WTC11 (cell line): ENCODE measurements around the gene UBE2J2. TPM values are rescaled to one million over a fixed set of nuclear protein-coding genes. Genes with fewer than 3 reads are reported as not detected.

Experiments
- ATAC-seq: fragments of 200-7000 bp; cut with Tn5 transposase; 2 replicates; pipeline ENCODE4 v1.10.0; 2021; ENCODE audit warnings: mild to moderate bottlenecking, moderate library complexity
- CTCF ChIA-PET: fragments of 300-600 bp; sonication (Branson Sonifier 250); formaldehyde crosslinking; loops from one replicate; lab custom pipeline; 2021; ENCODE audit warnings: antibody characterized with exemption; lab: Charles Lee
- POLR2A ChIA-PET: fragments of 350-600 bp; sonication (Branson Sonifier 250); formaldehyde crosslinking; loops from one replicate; lab custom pipeline; 2021; ENCODE audit warnings: antibody characterized with exemption; lab: Charles Lee
- DNase-seq: peaks from one replicate; pipeline ENCODE4 v3.0.0; 2021; ENCODE audit warnings: low spot score
- H3K27ac Mint-ChIP-seq: 2 replicates; pipeline ENCODE4 v1.8.0; 2021; ENCODE audit warnings: mixed read lengths
- H3K27me3 Mint-ChIP-seq: 2 replicates; pipeline ENCODE4 v1.8.0; 2021; ENCODE audit warnings: low read depth, mild to moderate bottlenecking, moderate library complexity, mixed read lengths
- H3K36me3 Mint-ChIP-seq: 2 replicates; pipeline ENCODE4 v1.8.0; 2021; ENCODE audit warnings: mixed read lengths
- H3K4me1 Mint-ChIP-seq: 2 replicates; pipeline ENCODE4 v1.8.0; 2022; ENCODE audit warnings: mixed read lengths
- H3K4me3 Mint-ChIP-seq: 2 replicates; pipeline ENCODE4 v1.8.0; 2021; ENCODE audit warnings: mild to moderate bottlenecking, moderate library complexity, mixed read lengths
- H3K9me3 Mint-ChIP-seq: 2 replicates; pipeline ENCODE4 v1.8.0; 2021; ENCODE audit warnings: mixed read lengths
- ATF1 ChIP-seq: sonication (generic); formaldehyde crosslinking; IDR thresholded peaks from 2 replicates; pipeline ENCODE4 v1.8.1; 2023; ENCODE audit warnings: mild to moderate bottlenecking, moderate library complexity, missing genetic modification reagents
- GABPB1 ChIP-seq: sonication (generic); formaldehyde crosslinking; IDR thresholded peaks from 2 replicates; pipeline ENCODE4 v1.8.1; 2023; ENCODE audit warnings: mild to moderate bottlenecking, missing genetic modification reagents
- MYBL2 ChIP-seq: sonication (generic); formaldehyde crosslinking; IDR thresholded peaks from 2 replicates; pipeline ENCODE4 v1.8.1; 2023; ENCODE audit warnings: mild to moderate bottlenecking, moderate library complexity, missing genetic modification reagents
- SP1 ChIP-seq: sonication (generic); formaldehyde crosslinking; conservative IDR thresholded peaks from 2 replicates; pipeline ENCODE4 v1.8.1; 2022; ENCODE audit warnings: missing genetic modification reagents
- total RNA-seq: library from RNA; stranded (reverse); gene quantifications from 3 replicates; pipeline ENCODE4 v1.2.3, GENCODE V29; 2021
- TF ChIP-seq, protein P1 (sequence below): sonication (generic); formaldehyde crosslinking; IDR thresholded peaks from 2 replicates; pipeline ENCODE4 v1.8.1; 2022; ENCODE audit warnings: mild to moderate bottlenecking, moderate library complexity, missing genetic modification reagents
- TF ChIP-seq, protein P2 (sequence below): fragments of 250-450 bp; sonication (Bioruptor Pico); IDR thresholded peaks from 2 replicates; pipeline ENCODE4 v2.1.2; 2022; ENCODE audit warnings: mild to moderate bottlenecking, moderate library complexity
- TF ChIP-seq, protein P3 (sequence below): sonication (generic); formaldehyde crosslinking; IDR thresholded peaks from 2 replicates; pipeline ENCODE4 v1.8.1; 2023; ENCODE audit warnings: mild to moderate bottlenecking, missing genetic modification reagents
- TF ChIP-seq, protein P4 (sequence below): fragments of 250-450 bp; sonication (Bioruptor Pico); IDR thresholded peaks from 2 replicates; pipeline ENCODE4 v1.8.0; 2021; ENCODE audit warnings: mild to moderate bottlenecking
- TF ChIP-seq, protein P5 (sequence below): sonication (generic); formaldehyde crosslinking; IDR thresholded peaks from 2 replicates; pipeline ENCODE4 v1.8.0; 2022; ENCODE audit warnings: mild to moderate bottlenecking, missing genetic modification reagents
- TF ChIP-seq, protein P6 (sequence below): sonication (generic); formaldehyde crosslinking; conservative IDR thresholded peaks from 2 replicates; pipeline ENCODE4 v1.8.1; 2023; ENCODE audit warnings: mild to moderate bottlenecking, low read depth, missing genetic modification reagents, moderate library complexity
- TF ChIP-seq, protein P7 (sequence below): sonication (generic); formaldehyde crosslinking; IDR thresholded peaks from 2 replicates; pipeline ENCODE4 v1.8.1; 2022; ENCODE audit warnings: low read depth, mild to moderate bottlenecking, moderate library complexity, missing genetic modification reagents, borderline replicate concordance

The UBE2J2 gene
- total RNA-seq, 1 experiment from 2014 or later: 72.2 TPM

DNA sequence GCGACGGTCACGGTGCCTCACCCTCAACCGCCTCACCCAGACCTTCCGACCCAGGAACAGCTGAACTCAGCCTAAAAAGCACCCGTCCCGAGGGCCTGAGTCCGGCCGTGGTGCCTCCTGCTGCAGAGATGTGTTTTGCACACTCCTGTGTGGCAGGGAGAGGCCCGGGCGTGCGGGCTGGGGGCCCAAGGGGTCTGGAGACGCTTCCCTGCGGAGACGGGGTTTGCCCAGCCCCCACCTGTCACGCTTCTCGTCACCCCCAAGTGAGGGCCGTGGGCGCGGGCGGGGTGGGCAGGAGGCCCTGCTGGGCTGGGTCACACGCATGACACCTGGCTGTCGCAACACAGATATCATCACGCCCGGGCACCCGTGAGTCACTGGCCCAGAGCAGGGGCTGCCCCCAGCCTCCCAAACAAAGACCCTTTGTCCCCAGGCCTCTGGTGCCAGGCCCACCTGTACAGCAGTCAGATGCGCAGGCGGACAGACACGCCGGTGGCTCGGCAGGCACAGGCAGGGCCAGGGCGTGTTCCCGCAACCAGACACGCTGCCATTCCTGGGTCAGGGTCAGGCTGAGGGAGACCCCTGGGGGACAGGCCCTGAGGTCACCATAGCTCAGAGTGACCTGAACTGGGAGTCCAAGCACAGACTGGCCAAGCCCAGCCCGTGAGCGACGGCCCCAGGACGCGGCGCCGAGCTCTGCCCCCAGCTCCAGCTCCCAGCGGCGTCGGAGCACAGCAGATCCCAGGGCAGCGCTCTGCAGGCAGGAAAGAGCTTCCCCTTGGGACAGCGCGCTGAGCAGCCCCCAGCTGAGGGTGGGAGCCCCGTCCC, 35.6 kb downstream of the UBE2J2 start:
- Mint-ChIP-seq H3K4me3 (no peak overlapping the region), H3K4me1 (peaks cover 3% of the 10 kb centered on the region), H3K27ac (no peak overlapping the region), H3K9me3 (peaks cover 3% of the 10 kb centered on the region; the same call in 1 of the 2 replicates), H3K36me3 (peaks cover 5% of the 10 kb centered on the region), H3K27me3 (no peaks in the 10 kb centered on the region)
- CTCF ChIA-PET: interaction anchor here (0.9 to 2.3 kb wide), 5 partner anchors 13 to 174 kb away, joined by 3 to 9 read pairs (median 4); partner anchors contain the start of gene TTLL10
- no peak for ATAC-seq
- POLR2A ChIA-PET: interaction anchor here (0.9 kb wide), 1 partner anchor 22 kb away, joined by 4 read pairs; no protein-coding TSS in a partner anchor
- TF ChIP-seq, protein P1, sequence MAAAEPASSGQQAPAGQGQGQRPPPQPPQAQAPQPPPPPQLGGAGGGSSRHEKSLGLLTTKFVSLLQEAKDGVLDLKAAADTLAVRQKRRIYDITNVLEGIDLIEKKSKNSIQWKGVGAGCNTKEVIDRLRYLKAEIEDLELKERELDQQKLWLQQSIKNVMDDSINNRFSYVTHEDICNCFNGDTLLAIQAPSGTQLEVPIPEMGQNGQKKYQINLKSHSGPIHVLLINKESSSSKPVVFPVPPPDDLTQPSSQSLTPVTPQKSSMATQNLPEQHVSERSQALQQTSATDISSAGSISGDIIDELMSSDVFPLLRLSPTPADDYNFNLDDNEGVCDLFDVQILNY (CRISPR knock-in tag): no peak; the same call in 1 of the 2 replicates
- TF ChIP-seq GABPB1 (CRISPR knock-in tag) (peak; percentile 84), SP1 (CRISPR knock-in tag) (no peak)
- TF ChIP-seq, protein P2, sequence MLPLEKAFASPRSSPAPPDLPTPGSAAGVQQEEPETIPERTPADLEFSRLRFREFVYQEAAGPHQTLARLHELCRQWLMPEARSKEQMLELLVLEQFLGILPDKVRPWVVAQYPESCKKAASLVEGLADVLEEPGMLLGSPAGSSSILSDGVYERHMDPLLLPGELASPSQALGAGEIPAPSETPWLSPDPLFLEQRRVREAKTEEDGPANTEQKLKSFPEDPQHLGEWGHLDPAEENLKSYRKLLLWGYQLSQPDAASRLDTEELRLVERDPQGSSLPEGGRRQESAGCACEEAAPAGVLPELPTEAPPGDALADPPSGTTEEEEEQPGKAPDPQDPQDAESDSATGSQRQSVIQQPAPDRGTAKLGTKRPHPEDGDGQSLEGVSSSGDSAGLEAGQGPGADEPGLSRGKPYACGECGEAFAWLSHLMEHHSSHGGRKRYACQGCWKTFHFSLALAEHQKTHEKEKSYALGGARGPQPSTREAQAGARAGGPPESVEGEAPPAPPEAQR (CRISPR knock-in tag): no peak
- no peak for DNase-seq

DNA sequence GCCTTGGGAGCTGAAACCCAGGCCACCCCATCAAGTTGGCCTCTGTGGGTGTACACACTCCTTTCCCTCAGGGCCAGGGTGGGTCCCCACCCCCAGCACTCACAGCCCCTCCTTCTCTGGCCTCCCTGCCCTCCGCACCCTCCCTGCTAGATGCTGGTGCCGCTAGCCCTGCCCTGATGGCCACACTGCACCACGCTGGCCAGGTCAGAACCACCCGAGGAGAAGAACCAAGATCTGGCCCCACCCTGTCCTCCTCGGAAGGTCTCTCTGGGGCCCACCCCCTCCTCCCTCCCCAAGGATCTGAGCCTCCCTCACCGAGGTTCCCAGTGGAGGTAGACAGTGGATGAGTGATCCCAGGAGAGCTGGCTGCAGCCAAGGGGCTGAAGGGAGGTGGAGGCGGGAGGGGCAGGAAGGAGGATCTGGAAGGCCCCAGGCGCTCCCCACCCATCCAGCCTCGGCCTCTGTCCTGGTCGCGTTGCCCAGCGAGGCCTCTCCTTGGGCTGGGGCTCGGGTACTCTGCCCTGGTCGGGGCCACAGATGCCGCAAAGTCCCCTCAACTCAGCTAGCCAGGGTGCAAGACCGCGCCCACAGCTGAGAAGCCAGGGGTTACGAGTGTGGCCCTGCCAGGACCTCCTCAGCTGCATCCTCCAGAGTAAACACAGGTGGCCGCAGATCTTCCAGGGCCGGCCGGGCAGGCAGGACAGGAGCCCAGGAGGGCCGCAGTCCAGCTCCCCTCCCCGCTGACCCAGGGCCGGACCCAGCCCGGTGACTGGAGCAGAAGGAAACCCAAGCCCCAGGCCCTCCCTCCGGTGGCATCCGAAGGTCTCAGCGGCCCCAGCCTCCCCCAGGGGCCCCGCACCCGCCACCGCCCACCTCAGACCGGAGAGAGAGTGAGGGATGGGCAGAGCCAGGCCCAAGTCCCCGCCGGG, 36.4 kb downstream of the UBE2J2 start:
- H3K36me3 Mint-ChIP-seq: peaks cover 5% of the 10 kb centered on the region
- H3K9me3 Mint-ChIP-seq: peaks cover 3% of the 10 kb centered on the region; the same call in 1 of the 2 replicates
- DNase-seq (no peak), ATAC-seq (no peak)
- H3K4me3 Mint-ChIP-seq: no peak overlapping the region
- H3K27ac Mint-ChIP-seq: no peak overlapping the region
- no peaks in the 10 kb centered on the region for H3K27me3 Mint-ChIP-seq
- ChIA-PET POLR2A (interaction anchor here (0.6 to 0.9 kb wide), 2 partner anchors 21 to 51 kb away, joined by 4 read pairs; no protein-coding TSS in a partner anchor), CTCF (interaction anchor here (0.8 to 2.3 kb wide), 7 partner anchors 10 to 116 kb away, joined by 3 to 9 read pairs (median 4); partner anchors contain the start of genes C1QTNF12, TTLL10 and UBE2J2)
- peaks cover 3% of the 10 kb centered on the region for H3K4me1 Mint-ChIP-seq
- no peak for TF ChIP-seq MYBL2
- TF ChIP-seq, protein P3, sequence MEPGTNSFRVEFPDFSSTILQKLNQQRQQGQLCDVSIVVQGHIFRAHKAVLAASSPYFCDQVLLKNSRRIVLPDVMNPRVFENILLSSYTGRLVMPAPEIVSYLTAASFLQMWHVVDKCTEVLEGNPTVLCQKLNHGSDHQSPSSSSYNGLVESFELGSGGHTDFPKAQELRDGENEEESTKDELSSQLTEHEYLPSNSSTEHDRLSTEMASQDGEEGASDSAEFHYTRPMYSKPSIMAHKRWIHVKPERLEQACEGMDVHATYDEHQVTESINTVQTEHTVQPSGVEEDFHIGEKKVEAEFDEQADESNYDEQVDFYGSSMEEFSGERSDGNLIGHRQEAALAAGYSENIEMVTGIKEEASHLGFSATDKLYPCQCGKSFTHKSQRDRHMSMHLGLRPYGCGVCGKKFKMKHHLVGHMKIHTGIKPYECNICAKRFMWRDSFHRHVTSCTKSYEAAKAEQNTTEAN (CRISPR knock-in tag): no peak
- TF ChIP-seq, protein P4, sequence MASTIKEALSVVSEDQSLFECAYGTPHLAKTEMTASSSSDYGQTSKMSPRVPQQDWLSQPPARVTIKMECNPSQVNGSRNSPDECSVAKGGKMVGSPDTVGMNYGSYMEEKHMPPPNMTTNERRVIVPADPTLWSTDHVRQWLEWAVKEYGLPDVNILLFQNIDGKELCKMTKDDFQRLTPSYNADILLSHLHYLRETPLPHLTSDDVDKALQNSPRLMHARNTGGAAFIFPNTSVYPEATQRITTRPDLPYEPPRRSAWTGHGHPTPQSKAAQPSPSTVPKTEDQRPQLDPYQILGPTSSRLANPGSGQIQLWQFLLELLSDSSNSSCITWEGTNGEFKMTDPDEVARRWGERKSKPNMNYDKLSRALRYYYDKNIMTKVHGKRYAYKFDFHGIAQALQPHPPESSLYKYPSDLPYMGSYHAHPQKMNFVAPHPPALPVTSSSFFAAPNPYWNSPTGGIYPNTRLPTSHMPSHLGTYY (CRISPR knock-in tag): no peak
- TF ChIP-seq, protein P5, sequence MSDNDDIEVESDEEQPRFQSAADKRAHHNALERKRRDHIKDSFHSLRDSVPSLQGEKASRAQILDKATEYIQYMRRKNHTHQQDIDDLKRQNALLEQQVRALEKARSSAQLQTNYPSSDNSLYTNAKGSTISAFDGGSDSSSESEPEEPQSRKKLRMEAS (CRISPR knock-in tag): no peak
- TF ChIP-seq, protein P6, sequence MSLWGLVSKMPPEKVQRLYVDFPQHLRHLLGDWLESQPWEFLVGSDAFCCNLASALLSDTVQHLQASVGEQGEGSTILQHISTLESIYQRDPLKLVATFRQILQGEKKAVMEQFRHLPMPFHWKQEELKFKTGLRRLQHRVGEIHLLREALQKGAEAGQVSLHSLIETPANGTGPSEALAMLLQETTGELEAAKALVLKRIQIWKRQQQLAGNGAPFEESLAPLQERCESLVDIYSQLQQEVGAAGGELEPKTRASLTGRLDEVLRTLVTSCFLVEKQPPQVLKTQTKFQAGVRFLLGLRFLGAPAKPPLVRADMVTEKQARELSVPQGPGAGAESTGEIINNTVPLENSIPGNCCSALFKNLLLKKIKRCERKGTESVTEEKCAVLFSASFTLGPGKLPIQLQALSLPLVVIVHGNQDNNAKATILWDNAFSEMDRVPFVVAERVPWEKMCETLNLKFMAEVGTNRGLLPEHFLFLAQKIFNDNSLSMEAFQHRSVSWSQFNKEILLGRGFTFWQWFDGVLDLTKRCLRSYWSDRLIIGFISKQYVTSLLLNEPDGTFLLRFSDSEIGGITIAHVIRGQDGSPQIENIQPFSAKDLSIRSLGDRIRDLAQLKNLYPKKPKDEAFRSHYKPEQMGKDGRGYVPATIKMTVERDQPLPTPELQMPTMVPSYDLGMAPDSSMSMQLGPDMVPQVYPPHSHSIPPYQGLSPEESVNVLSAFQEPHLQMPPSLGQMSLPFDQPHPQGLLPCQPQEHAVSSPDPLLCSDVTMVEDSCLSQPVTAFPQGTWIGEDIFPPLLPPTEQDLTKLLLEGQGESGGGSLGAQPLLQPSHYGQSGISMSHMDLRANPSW (CRISPR knock-in tag): no peak
- TF ChIP-seq, protein P1 (CRISPR knock-in tag): no peak
- TF ChIP-seq, protein P7, sequence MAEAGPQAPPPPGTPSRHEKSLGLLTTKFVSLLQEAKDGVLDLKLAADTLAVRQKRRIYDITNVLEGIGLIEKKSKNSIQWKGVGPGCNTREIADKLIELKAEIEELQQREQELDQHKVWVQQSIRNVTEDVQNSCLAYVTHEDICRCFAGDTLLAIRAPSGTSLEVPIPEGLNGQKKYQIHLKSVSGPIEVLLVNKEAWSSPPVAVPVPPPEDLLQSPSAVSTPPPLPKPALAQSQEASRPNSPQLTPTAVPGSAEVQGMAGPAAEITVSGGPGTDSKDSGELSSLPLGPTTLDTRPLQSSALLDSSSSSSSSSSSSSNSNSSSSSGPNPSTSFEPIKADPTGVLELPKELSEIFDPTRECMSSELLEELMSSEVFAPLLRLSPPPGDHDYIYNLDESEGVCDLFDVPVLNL: no peak
- no peak for TF ChIP-seq ATF1 (CRISPR knock-in tag)
